T-helper 2 cell treated with Interferon-gamma antibody and Interleukin-4, amounts not matched to agents 100 ng/mL and 5 ng/mL, for 36 hours (primary cell): ENCODE results near the gene OR51T1. TPM values are rescaled to one million over a fixed set of nuclear protein-coding genes. Genes with fewer than 3 reads are reported as not detected.
"Not testable (repeated sequence)": the region's sequence is repeated elsewhere in the genome, so short reads cannot be mapped to it uniquely, and the experiment has no call there.

ENCODE experiments used
- intact Hi-C: fragments of 100-400 bp; cut with micrococcal nuclease; formaldehyde crosslinking; loops from one replicate; pipeline ENCODE4 v1.15.1; 2023
- total RNA-seq: library from RNA; stranded (reverse); gene quantifications from 2 replicates; pipeline ENCODE4 v1.2.3, GENCODE V29; 2022

OR51T1 gene
- not detected in 2 replicates for total RNA-seq

GRCh38 chr11:4881860-4882500, at the start of gene OR51T1:
Gene OR51T1, plus strand, starts transcription at chr11:4881900. Its CDS starts 0 bp downstream, at chr11:4881900.
- intact Hi-C loops = no loop called here

- intact Hi-C loops = no loop called here
Observed at GRCh38 chr11:4839851-4840549, 41.7 kb upstream of the OR51T1 start.

- intact Hi-C loops = no loop called here
Observed at GRCh38 chr11:4848908-4849532, 32.7 kb upstream of the OR51T1 start, which contains the start of gene OR51S1. Gene OR51S1, minus strand, starts transcription at chr11:4849208. Its CDS starts 0 bp downstream, at chr11:4849208.

GRCh38 chr11:4851033-4851432, 30.7 kb upstream of the OR51T1 start:
- intact Hi-C loops = no loop called here

- intact Hi-C loops = not testable (repeated sequence)
Observed at GRCh38 chr11:4854286-4854685, 27.4 kb upstream of the OR51T1 start.

- intact Hi-C loops = no loop called here
Observed at GRCh38 chr11:4862447-4863236, 19.1 kb upstream of the OR51T1 start.

- intact Hi-C loops = no loop called here
Observed at GRCh38 chr11:4863876-4864275, 17.8 kb upstream of the OR51T1 start.

- intact Hi-C loops = no loop called here
Observed at GRCh38 chr11:4865855-4866254, 15.8 kb upstream of the OR51T1 start.

GRCh38 chr11:4881188-4881587, 512 bp upstream of the OR51T1 start:
- intact Hi-C loops = no loop called here

GRCh38 chr11:4882543-4882942, 843 bp downstream of the OR51T1 start:
- intact Hi-C loops = no loop called here

GRCh38 chr11:4884361-4884760, 2.7 kb downstream of the OR51T1 start:
- intact Hi-C loops = no loop called here

- intact Hi-C loops = no loop called here
Observed at GRCh38 chr11:4886186-4886585, 4.5 kb downstream of the OR51T1 start.

GRCh38 chr11:4887591-4887990, 5.9 kb downstream of the OR51T1 start:
- intact Hi-C loops = no loop called here

GRCh38 chr11:4890279-4890678, 8.6 kb downstream of the OR51T1 start:
- intact Hi-C loops = no loop called here

- intact Hi-C loops = no loop called here
Observed at GRCh38 chr11:4891996-4892640, 10.4 kb downstream of the OR51T1 start.

- intact Hi-C loops = no loop called here
Observed at GRCh38 chr11:4903484-4903883, 21.8 kb downstream of the OR51T1 start, which contains the start of gene OR51A7. Gene OR51A7, plus strand, starts transcription at chr11:4903783. Its CDS starts 3,587 bp downstream, at chr11:4907370.

GRCh38 chr11:4916581-4916980, 34.9 kb downstream of the OR51T1 start:
- intact Hi-C loops = no loop called here

- intact Hi-C loops = no loop called here
Observed at GRCh38 chr11:4919250-4919649, 37.5 kb downstream of the OR51T1 start, which contains the start of gene OR51G2. Gene OR51G2, minus strand, starts transcription at chr11:4919350. Its CDS starts 3,687 bp downstream, at chr11:4915663.

GRCh38 chr11:4921796-4922195, 40.1 kb downstream of the OR51T1 start:
- intact Hi-C loops = no loop called here

GRCh38 chr11:4922304-4922703, 40.6 kb downstream of the OR51T1 start:
- intact Hi-C loops = no loop called here

- intact Hi-C loops = no loop called here
Observed at GRCh38 chr11:4924239-4924638, 42.5 kb downstream of the OR51T1 start, which contains the start of gene OR51G1. Gene OR51G1, minus strand, starts transcription at chr11:4924339. Its CDS starts 0 bp downstream, at chr11:4924339.
